Right cardiac atrium (tissue), 5 donors: ENCODE data around the gene BOLA3. TPM values are rescaled to one million over a fixed set of nuclear protein-coding genes. Genes with fewer than 3 reads are reported as not detected.
"Not testable (repeated sequence)": the region's sequence is repeated elsewhere in the genome, so short reads cannot be mapped to it uniquely, and the experiment has no call there.

Source experiments
- ATAC-seq, 2 donors: fragments of 200-7000 bp; cut with Tn5 transposase; one replicate each; pipeline versions ENCODE4 v1.8.0 to v1.9.1; 2020; ENCODE audit warnings: moderate library complexity in 2 of 2, mild to moderate bottlenecking in 1 of 2
- DNase-seq, 3 donors: peaks; one replicate each; pipeline ENCODE4 v3.0.0-alpha.2; 2020
- H3K27ac ChIP-seq: one replicate; pipeline ENCODE4 v1.5.1; 2013; ENCODE audit warnings: mild to moderate bottlenecking, low read length, control low read depth, moderate library complexity
- H3K27me3 ChIP-seq: one replicate; pipeline ENCODE4 v1.6.1; 2013; ENCODE audit not compliant: control insufficient read depth, insufficient read depth
- H3K4me1 ChIP-seq: one replicate; pipeline ENCODE4 v1.6.1; 2013; ENCODE audit warnings: low read length; ENCODE audit not compliant: control insufficient read depth, insufficient read depth
- H3K4me3 ChIP-seq: one replicate; pipeline ENCODE4 v1.5.1; 2013; ENCODE audit warnings: low read length, control low read depth
- H3K9me3 ChIP-seq: one replicate; pipeline ENCODE4 v1.6.1; 2013; ENCODE audit warnings: low read length; ENCODE audit not compliant: control insufficient read depth
- WGBS: extraction: QIAGEN DNeasy Blood & Tissue Kit; methylation state at CpG from one replicate; pipeline ENCODE4 v1.1.7; 2013; 5-methylcytosine and 5-hydroxymethylcytosine counted together
- intact Hi-C, 4 donors: fragments of 100-400 bp; cut with DNase I; formaldehyde crosslinking; loops; one replicate each; pipeline versions ENCODE4 v1.11.0 to v1.14.0; 2022 to 2023
- long read RNA-seq, 4 donors: library from polyadenylated mRNA; unstranded; transcript quantifications; one replicate each; pipeline ENCODE4 v2.0.0, GENCODE V29; 2020 to 2021
- polyA plus RNA-seq: library from polyadenylated mRNA; stranded (reverse); fragments of 200-250 nt; gene quantifications from one replicate; pipeline ENCODE4 v1.2.3, GENCODE V29; 2013
- total RNA-seq, 4 donors: library from RNA; stranded (reverse); fragmentation: NEBNext Ultra II Directional; extraction: Animal tissue kit (Norgen Biotek cat#: 25700); gene quantifications; one replicate each; pipeline ENCODE4 v1.2.1, GENCODE V29; 2021
- donor health status: healthy with polysubstance abuse.
- donor health status: DM: no; HTN: yes; CAD: no.
- donor health status: DM: no; HTN: no; CAD: no.
- donor health status: DM: no; HTN: yes; CAD: no; lungs with severe emphysema.
- donor health status: DM: yes; HTN: yes; CAD: no.

BOLA3 gene
- 100 to 1,000 TPM in 2 of 4 donors, 10 to 100 TPM in 2; 75.5 to 111 (median 96.2) TPM for total RNA-seq
- polyA plus RNA-seq = 327 TPM
- long read RNA-seq, donor 1, transcript BOLA3-202 (4 exons, 639 nt) = major isoform, 39 of 87 reads
- long read RNA-seq, donor 1, transcript BOLA3-205 (2 exons, 2,982 nt) = minor isoform, 18 of 87 reads
- long read RNA-seq, donor 1, transcript BOLA3-201 (3 exons, 444 nt) = minor isoform, 23 of 87 reads
- long read RNA-seq, donor 1, partial matches to known transcripts = 1 of 87 reads
- long read RNA-seq, donor 1, other reads (novel, unspliced or antisense) = 2 of 87 reads
- long read RNA-seq, donor 2, transcript BOLA3-202 (4 exons, 639 nt) = major isoform, 35 of 82 reads
- long read RNA-seq, donor 2, transcript BOLA3-205 (2 exons, 2,982 nt) = minor isoform, 11 of 82 reads
- long read RNA-seq, donor 2, transcript BOLA3-201 (3 exons, 444 nt) = minor isoform, 21 of 82 reads
- long read RNA-seq, donor 2, transcript BOLA3-204 (3 exons, 667 nt) = minor isoform, 9 of 82 reads
- long read RNA-seq, donor 2, partial matches to known transcripts = 1 of 82 reads
- long read RNA-seq, donor 2, other reads (novel, unspliced or antisense) = 5 of 82 reads
- long read RNA-seq, donor 3, transcript BOLA3-202 (4 exons, 639 nt) = major isoform, 8 of 26 reads
- long read RNA-seq, donor 3, transcript BOLA3-201 (3 exons, 444 nt) = major isoform, 8 of 26 reads
- long read RNA-seq, donor 3, partial matches to known transcripts = 4 of 26 reads
- long read RNA-seq, donor 3, other reads (novel, unspliced or antisense) = 1 of 26 reads
- long read RNA-seq, donor 4, transcript BOLA3-201 (3 exons, 444 nt) = minor isoform, 12 of 40 reads
- long read RNA-seq, donor 4, transcript BOLA3-205 (2 exons, 2,982 nt) = minor isoform, 5 of 40 reads
- long read RNA-seq, donor 4, transcript BOLA3-202 (4 exons, 639 nt) = major isoform, 18 of 40 reads
- long read RNA-seq, donor 4, partial matches to known transcripts = 1 of 40 reads
- long read RNA-seq, donor 4, other reads (novel, unspliced or antisense) = 0 of 40 reads

GRCh38 chr2:74147727-74148456, at the start of gene BOLA3:
Gene BOLA3, minus strand, starts transcription at chr2:74147912. Its CDS starts 38 bp downstream, at chr2:74147874.
- Histone ChIP-seq H3K9me3 (no peaks in the 10 kb centered on the region), H3K4me3 (peak within 1 kb of the TSS; percentile 88), H3K27ac (peak within 1 kb of the TSS; percentile 57), H3K4me1 (peaks cover 12% of the 10 kb centered on the region), H3K27me3 (no peaks in the 10 kb centered on the region)
- intact Hi-C loops = no loop called here
- DNase-seq (peak; percentile 92 to 96 (median 95)), ATAC-seq (peak; percentile 98 to 99)
- 2% methylated on average over 67 of the region's 67 CpGs for WGBS

GRCh38 chr2:74197049-74197448, 49.3 kb upstream of the BOLA3 start:
- WGBS = 77% methylated on average over 4 of the region's 4 CpGs

GRCh38 chr2:74194799-74195198, 47.1 kb upstream of the BOLA3 start:
- WGBS = 88% methylated on average over 1 of the region's 1 CpG
- DNase-seq (no peak), ATAC-seq (no peak)
- Histone ChIP-seq H3K4me1 (no peaks in the 10 kb centered on the region), H3K4me3 (no peak overlapping the region), H3K27me3 (no peaks in the 10 kb centered on the region), H3K9me3 (no peaks in the 10 kb centered on the region), H3K27ac (no peak overlapping the region)
- intact Hi-C loops = no loop called here

More at GRCh38 chr2:74197049-74197448, 49.3 kb upstream of the BOLA3 start:
- intact Hi-C loops = no loop called here
- no peak overlapping the region for H3K4me3 ChIP-seq
- ATAC-seq (no peak), DNase-seq (no peak)
- no peaks in the 10 kb centered on the region for H3K9me3 ChIP-seq
- no peaks in the 10 kb centered on the region for H3K4me1 ChIP-seq
- no peak overlapping the region for H3K27ac ChIP-seq
- H3K27me3 ChIP-seq = no peaks in the 10 kb centered on the region

GRCh38 chr2:74191596-74192380, 44.1 kb upstream of the BOLA3 start:
- ATAC-seq (no peak), DNase-seq (no peak)
- 72% methylated on average over 6 of the region's 6 CpGs for WGBS
- Histone ChIP-seq H3K27me3 (no peaks in the 10 kb centered on the region), H3K4me3 (no peak overlapping the region), H3K4me1 (no peaks in the 10 kb centered on the region), H3K27ac (no peak overlapping the region), H3K9me3 (no peaks in the 10 kb centered on the region)
- intact Hi-C loops = no loop called here

GRCh38 chr2:74188696-74189095, 41.0 kb upstream of the BOLA3 start:
- Histone ChIP-seq H3K4me3 (no peak overlapping the region), H3K27me3 (no peaks in the 10 kb centered on the region), H3K9me3 (no peaks in the 10 kb centered on the region), H3K27ac (no peak overlapping the region), H3K4me1 (no peaks in the 10 kb centered on the region)
- ATAC-seq = no peak
- 92% methylated on average over 3 of the region's 3 CpGs for WGBS
- intact Hi-C loops = no loop called here
- DNase-seq = no peak

- Histone ChIP-seq H3K27ac (no peak overlapping the region), H3K4me1 (no peaks in the 10 kb centered on the region), H3K4me3 (no peak overlapping the region), H3K27me3 (no peaks in the 10 kb centered on the region), H3K9me3 (no peaks in the 10 kb centered on the region)
- intact Hi-C loops = no loop called here
- WGBS = 58% methylated on average over 6 of the region's 6 CpGs
- peak in 1 of 3 donors; percentile 52 for DNase-seq
- peak; percentile 34 to 71 for ATAC-seq
Measured at GRCh38 chr2:74188018-74188601, 40.4 kb upstream of the BOLA3 start.

GRCh38 chr2:74186706-74187105, 39.0 kb upstream of the BOLA3 start:
- DNase-seq = not testable (repeated sequence)

GRCh38 chr2:74186038-74186437, 38.3 kb upstream of the BOLA3 start:
- WGBS = 75% methylated on average over 9 of the region's 9 CpGs
- no peaks in the 10 kb centered on the region for H3K4me1 ChIP-seq
- no peaks in the 10 kb centered on the region for H3K27me3 ChIP-seq
- DNase-seq (no peak), ATAC-seq (peak; percentile 53 to 60)
- no peak overlapping the region for H3K27ac ChIP-seq
- H3K4me3 ChIP-seq = no peak overlapping the region
- intact Hi-C loops = no loop called here
- no peaks in the 10 kb centered on the region for H3K9me3 ChIP-seq

More at GRCh38 chr2:74186706-74187105, 39.0 kb upstream of the BOLA3 start:
- H3K27me3 ChIP-seq, H3K9me3 ChIP-seq, H3K27ac ChIP-seq, ATAC-seq, intact Hi-C loops, H3K4me1 ChIP-seq, H3K4me3 ChIP-seq: not testable (repeated sequence)
- 95% methylated on average over 15 of the region's 15 CpGs for WGBS

GRCh38 chr2:74183878-74184277, 36.2 kb upstream of the BOLA3 start:
- H3K27ac ChIP-seq = no peak overlapping the region
- H3K9me3 ChIP-seq = no peaks in the 10 kb centered on the region
- ATAC-seq (no peak), DNase-seq (no peak)
- WGBS = 77% methylated on average over 2 of the region's 2 CpGs
- intact Hi-C loops = no loop called here
- H3K27me3 ChIP-seq = no peaks in the 10 kb centered on the region
- no peaks in the 10 kb centered on the region for H3K4me1 ChIP-seq
- no peak overlapping the region for H3K4me3 ChIP-seq

GRCh38 chr2:74181739-74182138, 34.0 kb upstream of the BOLA3 start:
- Histone ChIP-seq H3K4me3 (no peak overlapping the region), H3K27ac (no peak overlapping the region), H3K4me1 (peaks cover 2% of the 10 kb centered on the region), H3K27me3 (no peaks in the 10 kb centered on the region), H3K9me3 (no peaks in the 10 kb centered on the region)
- intact Hi-C loops = no loop called here
- ATAC-seq = peak in 1 of 2 donors; percentile 3
- peak in 2 of 3 donors; percentile 24 to 70 for DNase-seq
- WGBS = 31% methylated on average over 7 of the region's 7 CpGs
